Kidney (tissue), 14 donors: ENCODE data around the gene TTC24. TPM values are rescaled to one million over a fixed set of nuclear protein-coding genes. Genes with fewer than 3 reads are reported as not detected.
A peak's percentile ranks its signal among the peaks of the same experiment; 100 is the strongest.

Source experiments
- DNase-seq, 5 donors: peaks; one replicate each; pipeline ENCODE4 v3.0.0-alpha.2; 2013 to 2020
- FAIRE-seq: peaks from 2 replicates; lab custom pipeline; 2012; peaks lifted over from hg19 to GRCh38; lab: Jason Lieb, UNC
- H3K27ac ChIP-seq, 2 donors: one replicate each; pipeline ENCODE4 v1.7.0; 2013; ENCODE audit warnings: low read depth in 2 of 2, low read length in 2 of 2, inconsistent platforms in 1 of 2
- H3K27me3 ChIP-seq: one replicate; pipeline ENCODE4 v1.7.1; 2013; ENCODE audit warnings: low read length, inconsistent platforms; ENCODE audit not compliant: control insufficient read depth, insufficient read depth
- H3K36me3 ChIP-seq, 3 donors: one replicate each; pipeline versions ENCODE4 v1.7.0 to v1.7.1; 2013; ENCODE audit warnings: low read length in 3 of 3, control low read depth in 1 of 3, inconsistent platforms in 1 of 3; ENCODE audit not compliant: insufficient read depth in 3 of 3, control insufficient read depth in 2 of 3
- H3K4me1 ChIP-seq, 3 donors: one replicate each; pipeline versions ENCODE4 v1.7.0 to v1.7.1; 2013; ENCODE audit warnings: low read length in 3 of 3, inconsistent platforms in 1 of 3, low read depth in 1 of 3; ENCODE audit not compliant: control insufficient read depth in 2 of 3, insufficient read depth in 2 of 3
- H3K4me3 ChIP-seq, 3 donors: one replicate each; pipeline versions ENCODE4 v1.7.0 to v1.8.1; 2013; ENCODE audit warnings: low read length in 3 of 3, control low read depth in 1 of 3, inconsistent platforms in 1 of 3
- H3K9ac ChIP-seq, 3 donors: one replicate each; pipeline versions ENCODE4 v1.7.0 to v1.7.1; 2013; ENCODE audit warnings: low read length in 3 of 3, control low read depth in 1 of 3, inconsistent platforms in 1 of 3
- H3K9me3 ChIP-seq, 3 donors: one replicate each; pipeline versions ENCODE4 v1.7.0 to v1.7.1; 2013; ENCODE audit warnings: low read length in 3 of 3, control low read depth in 1 of 3, inconsistent platforms in 1 of 3; ENCODE audit not compliant: control insufficient read depth in 2 of 3, insufficient read depth in 1 of 3
- intact Hi-C: fragments of 100-400 bp; cut with DNase I; formaldehyde crosslinking; loops from one replicate; pipeline ENCODE4 v1.11.1; 2022
- polyA plus RNA-seq: library from polyadenylated mRNA; stranded (reverse); fragments of 350-450 nt; fragmentation: Illumina TruSeq; extraction: RNeasy Lipid Tissue Mini Kit (QIAGEN cat#74804); gene quantifications from one replicate; pipeline ENCODE4 v1.2.3, GENCODE V29; 2014; ENCODE audit warnings: low read depth, low replicate concordance; ENCODE audit not compliant: insufficient read depth
- total RNA-seq: library from RNA; stranded (reverse); fragmentation: NEBNext Ultra II Directional; extraction: Animal tissue kit (Norgen Biotek cat#: 25700); gene quantifications from one replicate; pipeline ENCODE4 v1.2.1, GENCODE V29; 2021
- TF ChIP-seq, protein P1 (sequence below): IDR thresholded peaks from 3 replicates; pipeline ENCODE4 v1.5.1; 2012; ENCODE audit warnings: mild to moderate bottlenecking, moderate library complexity, borderline replicate concordance; ENCODE audit not compliant: insufficient read depth; ENCODE audit errors: extremely low read depth
- donor health status: control.
- donor health status: control.
- donor health status: control.
- donor health status: control.
- donor health status: control.
- donor health status: DM: yes; HTN: yes; CAD: no.
- donor health status: Normal renal cell carcinoma (clear cell type).

TTC24 gene
- total and polyA plus RNA-seq, 2 donors from 2014 or later: 0.57 TPM; not detected in 1

DNA sequence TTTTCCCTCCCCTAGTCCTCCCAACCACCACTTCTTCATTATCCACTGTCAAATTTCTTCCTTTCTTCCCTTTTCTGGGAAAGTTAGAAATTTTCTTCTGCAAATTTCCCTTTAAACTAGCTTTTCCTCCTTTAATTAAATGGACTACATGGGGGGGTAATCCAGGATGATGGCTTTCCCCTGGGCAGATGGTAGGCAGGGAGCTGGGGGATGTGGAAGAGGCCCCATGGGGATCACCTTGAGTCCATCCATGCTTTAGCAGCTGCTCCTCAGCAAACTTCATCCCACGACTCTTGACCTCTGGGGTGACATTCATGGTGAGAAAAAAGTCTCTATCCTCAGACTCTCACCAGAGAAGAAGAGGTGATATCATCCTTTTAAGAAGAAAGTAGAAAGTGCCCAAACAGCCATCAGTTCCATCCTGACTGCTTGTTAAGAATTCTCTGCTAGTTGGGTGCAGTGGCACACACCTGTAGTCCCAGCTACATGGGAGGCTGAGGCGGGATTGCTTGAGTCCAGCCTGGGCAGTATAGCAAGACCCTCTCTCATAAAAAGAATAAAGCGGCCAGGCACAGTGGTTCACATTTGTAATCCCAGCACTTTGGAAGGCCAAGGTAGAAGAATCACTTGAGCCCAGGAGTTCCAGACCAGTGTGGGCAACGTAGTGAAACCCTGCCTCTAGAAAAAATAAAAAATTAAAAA is 19.4 kb downstream of the TTC24 start:
- FAIRE-seq (no peak), DNase-seq (no peak)
- H3K4me1 ChIP-seq: peaks cover 0 to 8% (median 6%) of the 10 kb centered on the region in 3 donors
- intact Hi-C loops: no loop called here
- TF ChIP-seq, protein P1, sequence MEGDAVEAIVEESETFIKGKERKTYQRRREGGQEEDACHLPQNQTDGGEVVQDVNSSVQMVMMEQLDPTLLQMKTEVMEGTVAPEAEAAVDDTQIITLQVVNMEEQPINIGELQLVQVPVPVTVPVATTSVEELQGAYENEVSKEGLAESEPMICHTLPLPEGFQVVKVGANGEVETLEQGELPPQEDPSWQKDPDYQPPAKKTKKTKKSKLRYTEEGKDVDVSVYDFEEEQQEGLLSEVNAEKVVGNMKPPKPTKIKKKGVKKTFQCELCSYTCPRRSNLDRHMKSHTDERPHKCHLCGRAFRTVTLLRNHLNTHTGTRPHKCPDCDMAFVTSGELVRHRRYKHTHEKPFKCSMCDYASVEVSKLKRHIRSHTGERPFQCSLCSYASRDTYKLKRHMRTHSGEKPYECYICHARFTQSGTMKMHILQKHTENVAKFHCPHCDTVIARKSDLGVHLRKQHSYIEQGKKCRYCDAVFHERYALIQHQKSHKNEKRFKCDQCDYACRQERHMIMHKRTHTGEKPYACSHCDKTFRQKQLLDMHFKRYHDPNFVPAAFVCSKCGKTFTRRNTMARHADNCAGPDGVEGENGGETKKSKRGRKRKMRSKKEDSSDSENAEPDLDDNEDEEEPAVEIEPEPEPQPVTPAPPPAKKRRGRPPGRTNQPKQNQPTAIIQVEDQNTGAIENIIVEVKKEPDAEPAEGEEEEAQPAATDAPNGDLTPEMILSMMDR: no peak
- H3K4me3 ChIP-seq: no peak overlapping the region
- H3K9ac ChIP-seq: no peak overlapping the region
- peaks cover 9 to 19% (median 12%) of the 10 kb centered on the region in 3 donors for H3K36me3 ChIP-seq
- no peak overlapping the region for H3K27ac ChIP-seq
- H3K9me3 ChIP-seq: no peaks in the 10 kb centered on the region
- H3K27me3 ChIP-seq: no peaks in the 10 kb centered on the region

DNA sequence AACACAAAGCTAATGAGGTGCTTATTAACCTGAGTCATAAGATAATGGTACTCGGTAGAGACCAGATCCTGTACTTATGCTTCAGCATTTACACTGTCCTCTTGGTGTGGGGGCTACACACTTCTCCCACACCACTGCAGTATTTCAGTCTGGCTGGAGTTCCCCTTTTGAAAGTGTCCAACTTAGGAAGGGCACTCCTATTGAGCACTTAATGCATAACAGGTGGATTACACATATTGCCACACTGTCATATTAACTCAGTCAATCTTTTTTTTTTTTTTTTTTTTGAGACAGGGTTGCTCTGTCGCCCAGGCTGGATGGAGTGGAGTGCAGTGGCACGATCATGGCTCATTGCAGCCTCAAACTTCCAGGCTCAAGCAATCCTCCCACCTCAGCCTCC is 20.3 kb downstream of the TTC24 start:
- H3K4me3 ChIP-seq: no peak overlapping the region
- no peaks in the 10 kb centered on the region for H3K9me3 ChIP-seq
- intact Hi-C loops: no loop called here
- no peaks in the 10 kb centered on the region for H3K27me3 ChIP-seq
- H3K9ac ChIP-seq: no peak overlapping the region
- H3K4me1 ChIP-seq: peaks cover 0 to 8% (median 6%) of the 10 kb centered on the region in 3 donors
- H3K27ac ChIP-seq: no peak overlapping the region
- DNase-seq (no peak), FAIRE-seq (no peak)
- H3K36me3 ChIP-seq: peaks cover 9 to 19% (median 9%) of the 10 kb centered on the region in 3 donors
- TF ChIP-seq, protein P1: no peak

DNA sequence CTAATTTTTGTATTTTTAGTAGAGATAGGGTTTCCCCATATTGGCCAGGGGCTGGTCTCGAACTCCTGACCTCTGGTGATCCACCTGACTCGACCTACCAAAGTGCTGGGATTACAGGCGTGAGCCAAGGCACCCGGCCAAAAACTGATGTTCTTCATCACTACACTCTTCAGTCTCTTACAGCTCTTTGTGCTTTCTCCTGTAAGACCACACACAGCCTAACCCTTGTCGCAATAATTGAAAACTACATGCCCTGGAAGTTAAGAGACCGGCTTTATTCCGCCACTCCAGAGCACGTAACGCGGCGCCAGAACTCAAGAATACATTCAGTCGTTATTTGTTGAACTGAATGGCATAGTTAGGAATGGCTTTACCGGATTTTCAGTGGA is 21.2 kb downstream of the TTC24 start:
- no peak for FAIRE-seq
- TF ChIP-seq, protein P1: no peak
- Histone ChIP-seq H3K4me1 (peaks cover 0 to 8% (median 6%) of the 10 kb centered on the region in 3 donors), H3K27ac (no peak overlapping the region), H3K36me3 (peaks cover 6 to 19% (median 7%) of the 10 kb centered on the region in 3 donors), H3K4me3 (peak overlapping the region; percentile 89 to 98 (median 97)), H3K9me3 (no peaks in the 10 kb centered on the region), H3K27me3 (no peaks in the 10 kb centered on the region), H3K9ac (peak overlapping the region in 2 of 3 donors; percentile 86 to 89)
- intact Hi-C loops: no loop called here
- DNase-seq: no peak
